H1 (cell line): ENCODE results near the gene CASP1. TPM values are rescaled to one million over a fixed set of nuclear protein-coding genes. Genes with fewer than 3 reads are reported as not detected.

ENCODE experiments used
- CTCF ChIA-PET: fragments of 300-600 bp; sonication (Branson Sonifier 250); formaldehyde crosslinking; loops from one replicate; lab custom pipeline; 2021; ENCODE audit not compliant: partially characterized antibody; lab: Charles Lee
- POLR2A ChIA-PET: fragments of 300-600 bp; sonication (Branson Sonifier 250); formaldehyde crosslinking; loops from one replicate; lab custom pipeline; 2021; ENCODE audit warnings: inconsistent platforms; ENCODE audit not compliant: partially characterized antibody; lab: Charles Lee
- DNase-seq, 2 experiments: peaks; one replicate each; pipeline versions ENCODE4 v3.0.0 to v3.0.0-alpha.2; 2010 to 2022; ENCODE audit warnings: low spot score in 2 of 2, low read depth in 1 of 2, mixed read lengths in 1 of 2
- FAIRE-seq: peaks from 2 replicates; lab custom pipeline; 2011; peaks lifted over from hg19 to GRCh38; lab: Jason Lieb, UNC
- H2AFZ ChIP-seq: 2 replicates; pipeline ENCODE4 v1.8.1; 2012; ENCODE audit warnings: low read length, inconsistent platforms
- H2AK5ac ChIP-seq: 2 replicates; pipeline ENCODE4 v1.6.1; 2013; ENCODE audit warnings: low read depth, low read length
- H2BK120ac ChIP-seq: replicated peaks from 2 replicates; pipeline ENCODE3; 2013; ENCODE audit warnings: low read depth, low read length, inconsistent platforms
- H2BK12ac ChIP-seq: 2 replicates; pipeline ENCODE4 v1.6.1; 2013; ENCODE audit warnings: low read depth, low read length
- H2BK15ac ChIP-seq: 2 replicates; pipeline ENCODE4 v1.6.1; 2013; ENCODE audit warnings: low read length
- H2BK20ac ChIP-seq: 2 replicates; pipeline ENCODE4 v1.6.1; 2013; ENCODE audit warnings: low read length
- H2BK5ac ChIP-seq: 2 replicates; pipeline ENCODE4 v1.6.1; 2013; ENCODE audit warnings: low read depth, low read length
- H3K14ac ChIP-seq: 2 replicates; pipeline ENCODE4 v1.6.1; 2013; ENCODE audit warnings: inconsistent platforms; ENCODE audit not compliant: insufficient read length
- H3K18ac ChIP-seq: 2 replicates; pipeline ENCODE4 v1.6.1; 2013; ENCODE audit warnings: low read length; ENCODE audit errors: extremely low read depth
- H3K23ac ChIP-seq: 2 replicates; pipeline ENCODE4 v1.6.1; 2013; ENCODE audit warnings: inconsistent platforms; ENCODE audit not compliant: insufficient read length
- H3K23me2 ChIP-seq: 2 replicates; pipeline ENCODE4 v1.6.1; 2013; ENCODE audit warnings: low read depth, low read length
- H3K27ac ChIP-seq: 2 replicates; pipeline ENCODE4 v1.6.1; 2011; ENCODE audit warnings: low read depth, low read length, inconsistent platforms
- H3K27me3 ChIP-seq, 4 experiments: replicated peaks in 1 of 4; 1 replicate in 1 of 4; 2 replicates in 3 of 4; pipeline versions ENCODE4 v1.6.1 to v1.8.1; 2011 to 2013; ENCODE audit warnings: low read length in 3 of 4, mild to moderate bottlenecking in 3 of 4, inconsistent platforms in 2 of 4, mixed read lengths in 2 of 4, moderate library complexity in 1 of 4; ENCODE audit not compliant: control insufficient read depth in 3 of 4, insufficient read depth in 3 of 4; ENCODE audit errors: extremely low read depth in 1 of 4
- H3K36me3 ChIP-seq, 4 experiments: 2 replicates each; pipeline versions ENCODE4 v1.6.1 to v1.8.1; 2011 to 2013; ENCODE audit warnings: mild to moderate bottlenecking in 4 of 4, low read length in 3 of 4, moderate library complexity in 2 of 4, control low read depth in 1 of 4, inconsistent platforms in 1 of 4; ENCODE audit not compliant: insufficient read depth in 4 of 4, control insufficient read depth in 2 of 4
- H3K4ac ChIP-seq: replicated peaks from 2 replicates; pipeline ENCODE3; 2013; ENCODE audit warnings: low read length, low read depth, mixed read lengths, inconsistent platforms; ENCODE audit not compliant: insufficient read length
- H3K4me1 ChIP-seq, 4 experiments: replicated peaks in 1 of 4; 1 replicate in 1 of 4; 2 replicates in 3 of 4; pipeline versions ENCODE4 v1.6.1 to v1.8.1; 2011 to 2013; ENCODE audit warnings: low read length in 3 of 4, inconsistent platforms in 2 of 4, mixed read lengths in 1 of 4; ENCODE audit not compliant: insufficient read depth in 4 of 4, control insufficient read depth in 3 of 4
- H3K4me2 ChIP-seq, 2 experiments: 2 replicates each; pipeline versions ENCODE4 v1.6.1 to v1.8.1; 2011 to 2013; ENCODE audit warnings: low read depth in 2 of 2, low read length in 2 of 2, control low read depth in 1 of 2, inconsistent platforms in 1 of 2, mild to moderate bottlenecking in 1 of 2; ENCODE audit not compliant: insufficient read depth in 1 of 2
- H3K4me3 ChIP-seq, 4 experiments: fragments of 200-600, 300-600 bp in 1 of 4; sonication (generic), shearing (Covaris generic), sonication (Bioruptor Twin) in 1 of 4; 2 replicates each; pipeline versions ENCODE4 v1.5.1 to v1.8.1; 2011 to 2016; ENCODE audit warnings: low read length in 4 of 4, low read depth in 3 of 4, control low read depth in 2 of 4, inconsistent platforms in 2 of 4, mild to moderate bottlenecking in 2 of 4, mixed read lengths in 1 of 4, moderate library complexity in 1 of 4; ENCODE audit not compliant: insufficient read depth in 2 of 4; ENCODE audit errors: extremely low read depth in 1 of 4
- H3K56ac ChIP-seq: replicated peaks from 2 replicates; pipeline ENCODE3; 2013; ENCODE audit warnings: low read depth, mild to moderate bottlenecking, mixed read lengths, low read length, inconsistent platforms; ENCODE audit not compliant: insufficient read length
- H3K79me1 ChIP-seq: 2 replicates; pipeline ENCODE4 v1.6.1; 2013; ENCODE audit warnings: low read depth, low read length, control low read depth
- H3K79me2 ChIP-seq, 2 experiments: 2 replicates each; pipeline versions ENCODE4 v1.6.1 to v1.8.1; 2012 to 2013; ENCODE audit warnings: low read length in 2 of 2, mild to moderate bottlenecking in 2 of 2, inconsistent platforms in 1 of 2; ENCODE audit not compliant: insufficient read depth in 2 of 2, control insufficient read depth in 1 of 2
- H3K9ac ChIP-seq, 4 experiments: replicated peaks in 1 of 4; 1 replicate in 1 of 4; 2 replicates in 3 of 4; pipeline versions ENCODE4 v1.6.1 to v1.8.1; 2011 to 2013; ENCODE audit warnings: low read depth in 3 of 4, low read length in 3 of 4, control low read depth in 2 of 4, mild to moderate bottlenecking in 2 of 4, moderate library complexity in 2 of 4, inconsistent platforms in 1 of 4; ENCODE audit errors: extremely low read depth in 1 of 4
- H3K9me3 ChIP-seq, 2 experiments: 2 replicates each; pipeline versions ENCODE4 v1.6.1 to v1.8.1; 2012 to 2013; ENCODE audit warnings: mild to moderate bottlenecking in 2 of 2, moderate library complexity in 2 of 2, control low read depth in 1 of 2, inconsistent platforms in 1 of 2, low read depth in 1 of 2, low read length in 1 of 2, mixed read lengths in 1 of 2; ENCODE audit not compliant: insufficient read depth in 2 of 2
- H4K20me1 ChIP-seq, 2 experiments: replicated peaks in 1 of 2; 2 replicates each; pipeline versions ENCODE3 to v1.8.1; 2011 to 2013; ENCODE audit warnings: inconsistent platforms in 2 of 2, low read length in 2 of 2, mild to moderate bottlenecking in 1 of 2; ENCODE audit not compliant: insufficient read depth in 2 of 2, control insufficient read depth in 1 of 2
- H4K5ac ChIP-seq: 2 replicates; pipeline ENCODE4 v1.6.1; 2013; ENCODE audit warnings: low read length, low read depth, mixed read lengths, inconsistent platforms; ENCODE audit not compliant: insufficient read length
- H4K8ac ChIP-seq: 2 replicates; pipeline ENCODE4 v1.8.0; 2013; ENCODE audit warnings: mild to moderate bottlenecking, moderate library complexity, low read length, inconsistent platforms; ENCODE audit not compliant: insufficient read depth; ENCODE audit errors: extremely low read depth
- H4K91ac ChIP-seq: replicated peaks from 2 replicates; pipeline ENCODE3; 2013; ENCODE audit warnings: low read length, mixed read lengths, inconsistent platforms; ENCODE audit not compliant: insufficient read length
- BRCA1 ChIP-seq: IDR thresholded peaks from 2 replicates; pipeline ENCODE4 v1.6.1; 2012; ENCODE audit warnings: low read depth, low read length, improper control_type of control experiment
- JUN ChIP-seq: IDR thresholded peaks from 2 replicates; pipeline ENCODE4 v1.6.1; 2011; ENCODE audit warnings: low read depth, mild to moderate bottlenecking, improper control_type of control experiment, low read length
- PHF8 ChIP-seq: fragments of 200-600 bp; sonication (generic); conservative IDR thresholded peaks from 2 replicates; pipeline ENCODE4 v1.7.1; 2012; ENCODE audit warnings: low read depth, mild to moderate bottlenecking, inconsistent platforms, low read length, moderate library complexity
- POLR2A ChIP-seq, 2 experiments: IDR thresholded peaks; 1 replicate in 1 of 2; 2 replicates in 1 of 2; pipeline ENCODE4 v1.6.1; 2011; ENCODE audit warnings: low read depth in 2 of 2, low read length in 2 of 2, mild to moderate bottlenecking in 2 of 2; ENCODE audit errors: control extremely low read depth in 1 of 2
- RBBP5 ChIP-seq: IDR thresholded peaks from 2 replicates; pipeline ENCODE4 v1.7.1; 2012; ENCODE audit warnings: low read depth, mild to moderate bottlenecking, inconsistent platforms, low read length, moderate library complexity, borderline replicate concordance
- SRF ChIP-seq: IDR thresholded peaks from 2 replicates; pipeline ENCODE4 v1.6.1; 2011; ENCODE audit warnings: mild to moderate bottlenecking, low read depth, low read length, moderate library complexity
- WGBS, 2 experiments: shearing (Covaris generic) in 1 of 2; methylation state at CpG; one replicate each; pipeline versions ENCODE4 v1.1.6 to v1.1.7; 2013 to 2015; ENCODE audit warnings: low lambda C conversion rate in 2 of 2, mixed read lengths in 2 of 2, inconsistent platforms in 1 of 2, low coverage in 1 of 2, missing lambda C conversion rate in 1 of 2; ENCODE audit not compliant: insufficient replicate concordance in 2 of 2, insufficient coverage in 1 of 2, insufficient read length in 1 of 2; ENCODE audit errors: extremely low coverage in 1 of 2, missing lambda C conversion rate in 1 of 2; 5-methylcytosine and 5-hydroxymethylcytosine counted together
- polyA plus RNA-seq, 7 experiments: library from polyadenylated mRNA; depleted of rRNA in 3 of 7; stranded (reverse) in 5 of 7; unstranded in 2 of 7; fragments of >200 nt in 5 of 7; fragments of 200-250 nt in 2 of 7; gene quantifications; 1 replicate in 5 of 7; 2 replicates in 1 of 7; 4 replicates in 1 of 7; pipeline versions ENCODE4 v1.2.1 to v1.2.3, GENCODE V29; 2011 to 2013; ENCODE audit warnings: missing spikeins in 2 of 7, mixed read lengths in 2 of 7
- total RNA-seq: library from RNA; stranded (reverse); fragmentation: NEBNext Ultra II Directional; extraction: Animal tissue kit (Norgen Biotek cat#: 25700); gene quantifications from 2 replicates; pipeline ENCODE4 v1.2.1, GENCODE V29; 2021

Gene CASP1
- total and polyA plus RNA-seq, 2 of the 8 experiments (the other 6 are each of a cell fraction or from before 2014, with no cell fraction given): not detected

DNA sequence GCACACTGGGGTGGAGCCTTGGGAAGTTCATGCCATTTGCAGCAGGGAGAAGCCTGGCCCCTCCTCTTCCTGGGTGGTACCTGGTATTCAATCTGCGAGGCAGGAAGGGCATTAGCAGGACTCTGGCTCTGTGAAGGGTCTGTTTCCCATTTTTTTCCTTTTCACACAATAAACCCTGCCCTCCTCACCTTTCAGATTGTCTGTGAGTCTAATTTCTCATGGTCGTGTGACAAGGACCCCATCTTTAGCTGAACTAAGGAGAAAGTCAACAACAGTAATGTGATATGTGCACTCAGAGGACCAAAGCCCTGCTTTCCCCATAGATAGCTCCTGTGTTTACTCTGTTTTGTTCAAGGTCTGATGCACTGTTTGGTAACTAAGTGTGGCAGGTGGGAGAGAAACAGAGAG lies 39.9 kb downstream of the CASP1 start:
- no peak for DNase-seq
- Histone ChIP-seq H3K27ac (no peak overlapping the region), H2BK20ac (no peak overlapping the region), H3K79me1 (no peaks in the 10 kb centered on the region), H2AK5ac (no peak overlapping the region), H3K4me1 (no peaks in the 10 kb centered on the region), H3K36me3 (no peaks in the 10 kb centered on the region), H3K23ac (no peak overlapping the region), H3K14ac (no peak overlapping the region), H3K23me2 (0 out of 2 replicates have a peak, but pooled peaks cover 2% of the 10 kb centered on the region), H2BK12ac (no peak overlapping the region), H3K9ac (no peak overlapping the region), H4K20me1 (no peaks in the 10 kb centered on the region), H2BK15ac (no peak overlapping the region), H2BK5ac (no peak overlapping the region), H3K56ac (no peak overlapping the region), H4K91ac (no peak overlapping the region), H3K27me3 (no peaks in the 10 kb centered on the region), H3K4ac (no peak overlapping the region), H3K9me3 (no peaks in the 10 kb centered on the region), H3K79me2 (no peaks in the 10 kb centered on the region), H3K4me2 (no peak overlapping the region), H3K4me3 (no peak overlapping the region), H4K8ac (no peak overlapping the region), H4K5ac (no peak overlapping the region), H2AFZ (0 out of 2 replicates have a peak overlapping the region, but pooled peaks have one; percentile 53), H3K18ac (no peak overlapping the region), H2BK120ac (no peak overlapping the region)
- CTCF ChIA-PET: interaction anchor here (0.8 to 1.1 kb wide), 2 partner anchors 13 to 48 kb away, joined by 3 read pairs; no protein-coding TSS in a partner anchor
- FAIRE-seq: no peak
- TF ChIP-seq BRCA1 (no peak), JUN (no peak), PHF8 (no peak), POLR2A (IDR thresholded peaks at IDR 0.05; ENCODE audit: control extremely low read depth in 1 of 2, low read depth in 2 of 2, low read length in 2 of 2) (no peak), RBBP5 (no peak), SRF (no peak)
- POLR2A ChIA-PET: no interaction called here
- WGBS, 2 experiments: 96% methylated on average over 2 of the region's 2 CpGs; no CpG with 5 or more reads in 1 of the 2 experiments
